ENCODE results near the gene KRTAP5-7.
"Not testable (repeated sequence)": the region's sequence is repeated elsewhere in the genome, so short reads cannot be mapped to it uniquely, and the experiment has no call there.

KRTAP5-7 gene

DNA sequence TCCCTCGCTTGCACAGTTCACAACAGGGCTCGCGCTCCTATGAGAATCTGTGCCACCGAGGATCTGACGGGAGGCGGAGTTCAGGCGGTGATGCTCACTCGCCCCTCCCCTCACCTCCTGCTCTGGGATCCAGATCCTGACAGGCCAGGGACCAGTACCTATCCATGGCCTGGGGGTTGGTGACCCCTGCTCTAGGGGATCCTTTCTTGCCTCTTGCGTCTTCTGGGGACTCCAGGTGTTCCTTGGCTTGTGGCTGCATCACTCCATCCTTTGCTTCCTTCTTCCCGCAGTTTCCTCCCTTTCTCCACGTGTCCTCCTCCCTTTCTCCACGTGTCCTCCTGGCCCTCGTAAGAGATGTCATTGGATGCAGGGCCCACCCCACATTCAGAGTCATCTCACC lies 30.6 kb upstream of the KRTAP5-7 start:
- no peak for DNase-seq

DNA sequence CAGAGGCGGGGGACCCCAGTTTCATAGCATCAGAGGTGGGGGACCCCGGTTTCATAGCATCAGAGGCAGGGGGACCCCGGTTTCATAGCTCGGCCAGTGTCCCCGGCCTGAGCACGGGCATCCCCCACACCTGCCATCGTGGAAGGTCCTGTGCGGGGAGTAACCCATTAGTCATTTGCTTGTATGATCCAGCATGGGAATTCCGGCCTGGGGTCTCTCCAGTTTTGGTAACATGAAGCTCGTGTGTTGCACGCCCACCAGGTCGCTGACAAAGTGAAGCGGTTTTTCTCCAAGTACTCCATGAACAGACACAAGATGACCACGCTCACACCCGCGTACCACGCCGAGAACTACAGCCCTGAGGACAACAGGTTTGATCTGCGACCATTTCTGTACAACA lies 29.0 kb upstream of the KRTAP5-7 start:
- no peak for DNase-seq

DNA sequence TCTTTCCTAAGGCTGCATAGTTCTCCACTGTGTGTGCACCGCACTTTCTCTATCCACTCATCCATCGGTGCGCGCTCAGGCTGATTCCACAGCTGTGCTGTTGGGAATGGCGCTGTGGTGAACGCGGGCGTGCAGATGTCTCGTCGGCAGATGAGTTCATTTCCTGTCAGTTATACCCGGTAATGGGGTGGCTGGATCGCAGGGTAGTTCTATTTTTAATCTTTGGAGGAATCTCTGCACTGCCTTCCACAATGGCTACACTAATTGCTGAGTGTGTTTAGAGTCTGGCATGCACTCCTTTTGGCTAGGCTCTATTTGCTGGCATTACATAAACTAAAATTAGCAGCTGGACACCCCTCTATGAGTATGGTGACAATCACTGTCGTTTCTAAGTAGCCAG lies 27.9 kb upstream of the KRTAP5-7 start:
- DNase-seq: no peak

DNA sequence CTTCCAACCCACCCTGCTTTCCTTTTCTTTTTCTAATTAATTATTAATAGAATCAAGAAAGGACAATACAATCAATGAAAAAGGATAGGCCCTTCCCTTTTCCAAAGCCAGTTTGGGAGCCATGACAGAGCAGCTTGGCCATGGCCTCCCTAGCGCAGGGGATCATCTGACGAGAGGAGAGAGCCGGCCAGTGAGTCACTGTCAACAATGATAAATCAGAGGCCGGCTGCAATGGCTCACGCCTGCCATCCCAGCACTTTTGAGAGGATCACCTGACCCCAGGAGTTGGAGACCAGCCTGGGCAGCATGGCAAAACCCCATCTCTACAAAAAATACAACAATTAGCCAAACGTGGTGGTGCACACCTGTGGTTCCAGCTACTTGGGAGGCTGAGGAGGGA lies 27.5 kb upstream of the KRTAP5-7 start:
- DNase-seq: no peak

DNA sequence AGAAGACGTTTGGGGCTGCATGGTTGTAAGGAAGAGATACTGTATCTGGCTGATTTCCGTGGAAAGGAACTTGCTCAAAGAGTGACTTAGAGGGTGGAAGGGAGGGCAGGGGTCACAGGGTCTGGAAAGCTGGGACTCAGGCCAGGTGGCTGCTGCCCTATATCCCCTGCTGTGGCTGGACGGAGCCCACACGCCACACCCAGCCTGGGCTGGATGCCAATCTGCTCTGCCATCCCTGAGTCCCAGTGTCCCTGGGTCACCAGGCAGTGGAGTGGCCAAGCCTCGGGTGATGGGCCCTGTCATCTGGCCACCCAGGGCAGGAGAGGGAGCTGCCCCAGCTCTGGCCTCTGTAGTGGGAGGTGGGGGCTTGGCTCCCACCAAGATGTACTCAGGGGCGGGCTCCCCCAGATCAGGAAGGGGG lies 26.5 kb upstream of the KRTAP5-7 start:
- DNase-seq: no peak

DNA sequence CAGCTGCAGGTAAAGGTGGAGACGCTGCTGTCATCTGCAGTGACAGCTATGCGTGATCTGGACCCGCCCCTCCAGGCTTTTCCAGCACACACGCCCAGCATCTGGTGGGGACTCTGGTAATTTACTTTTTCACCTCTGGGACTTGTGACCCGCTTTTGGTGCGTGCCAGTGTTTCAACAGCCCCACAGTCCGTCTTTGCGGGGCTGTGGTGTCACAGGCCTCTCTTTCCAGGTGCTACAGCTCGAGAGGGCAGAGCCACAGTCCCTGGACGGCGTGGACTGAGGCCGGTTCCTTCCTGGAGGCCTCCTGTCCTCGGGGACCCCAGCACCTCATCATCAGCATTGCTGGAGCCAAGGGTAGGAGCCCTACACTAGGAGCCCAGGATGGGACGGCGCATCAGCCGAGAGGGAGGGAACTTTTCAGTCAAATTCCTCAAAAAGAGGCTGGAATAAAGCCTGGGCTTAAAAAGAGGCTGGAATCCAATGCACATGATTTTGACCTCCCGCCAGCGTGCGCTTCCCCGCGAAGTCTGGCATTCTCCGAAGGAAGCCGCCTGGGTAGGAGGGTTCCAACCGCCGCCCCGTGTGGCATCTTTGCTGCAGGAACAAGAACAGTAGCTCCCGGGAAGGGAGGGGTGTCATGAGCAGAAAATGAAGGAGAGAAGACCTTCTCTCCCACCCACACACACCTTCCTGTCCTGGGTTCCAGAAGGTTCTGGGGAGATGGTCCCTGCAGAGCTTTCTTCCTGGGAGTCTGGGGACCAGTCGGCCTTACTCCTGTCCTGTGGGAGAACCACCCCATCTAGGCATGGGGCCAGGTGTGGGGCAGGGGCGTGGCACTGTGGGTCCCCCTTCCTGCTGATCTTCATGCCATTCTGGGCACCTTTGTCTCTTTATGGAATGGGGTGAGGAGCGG lies 25.7 kb upstream of the KRTAP5-7 start:
- no peak for DNase-seq

DNA sequence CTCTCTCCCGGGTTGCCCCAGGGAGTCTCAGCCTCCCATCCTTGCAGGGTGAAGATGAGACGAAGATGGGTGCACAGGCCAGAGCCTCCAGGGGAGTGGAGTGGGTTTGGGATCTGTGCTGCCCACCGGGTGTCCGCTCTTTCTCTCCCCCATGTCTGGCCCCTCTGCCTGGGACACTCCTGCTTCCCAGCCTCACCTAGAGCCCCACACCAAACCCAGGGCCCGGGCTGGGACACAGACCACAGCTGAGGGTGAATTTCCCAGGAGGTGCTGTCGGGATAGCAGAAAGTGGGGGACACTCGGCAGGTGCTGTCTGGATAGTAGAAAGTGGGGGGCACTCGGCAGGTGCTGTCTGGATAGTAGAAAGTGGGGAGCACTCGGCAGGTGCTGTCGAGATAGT lies 25.0 kb upstream of the KRTAP5-7 start:
- DNase-seq: no peak

DNA sequence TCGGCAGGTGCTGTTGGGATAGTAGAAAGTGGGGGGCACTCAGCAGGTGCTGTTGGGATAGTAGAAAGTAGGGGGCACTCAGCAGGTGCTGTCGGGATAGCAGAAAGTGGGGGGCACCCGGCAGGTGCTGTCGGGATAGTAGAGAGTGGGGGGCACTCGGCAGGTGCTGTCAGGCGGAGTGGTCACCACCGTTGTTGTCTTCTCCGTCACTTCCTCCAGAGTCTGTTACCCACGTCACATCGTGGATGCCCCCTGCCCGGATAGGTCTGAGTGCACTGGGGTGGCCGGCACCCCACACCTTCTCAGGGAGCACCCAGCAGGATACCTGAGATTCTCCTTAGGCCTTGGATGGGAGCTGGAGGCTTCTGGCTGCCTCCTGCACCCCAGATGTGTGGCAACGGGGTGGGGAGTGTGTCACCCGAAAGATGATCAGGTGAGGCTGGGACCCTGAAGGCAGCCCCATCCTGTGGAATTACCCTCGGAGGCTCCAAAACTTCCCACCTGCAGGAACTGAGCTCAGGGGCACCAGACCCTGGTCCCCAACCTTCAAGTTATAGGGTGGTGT lies 24.1 kb upstream of the KRTAP5-7 start:
- DNase-seq: no peak

DNA sequence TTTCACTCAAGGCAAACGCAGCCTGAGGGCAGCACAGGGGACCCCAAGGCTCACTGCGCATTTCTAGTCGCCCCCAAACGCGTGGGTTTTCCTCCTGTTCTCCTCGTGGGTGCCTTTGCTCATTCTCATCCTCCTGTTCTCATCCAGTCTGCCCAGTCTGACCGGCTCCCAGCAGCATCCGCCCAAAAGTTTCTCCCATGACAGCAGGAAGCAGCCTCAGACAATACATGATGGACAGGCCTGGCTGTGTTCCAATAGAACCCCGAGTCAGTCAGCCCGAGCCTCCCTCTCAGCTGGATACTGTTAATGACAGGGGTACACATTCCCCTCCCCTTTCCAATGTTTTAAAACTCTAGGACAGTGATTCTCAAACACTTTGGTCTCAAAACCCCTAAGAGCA lies 22.5 kb upstream of the KRTAP5-7 start:
- no peak for DNase-seq

DNA sequence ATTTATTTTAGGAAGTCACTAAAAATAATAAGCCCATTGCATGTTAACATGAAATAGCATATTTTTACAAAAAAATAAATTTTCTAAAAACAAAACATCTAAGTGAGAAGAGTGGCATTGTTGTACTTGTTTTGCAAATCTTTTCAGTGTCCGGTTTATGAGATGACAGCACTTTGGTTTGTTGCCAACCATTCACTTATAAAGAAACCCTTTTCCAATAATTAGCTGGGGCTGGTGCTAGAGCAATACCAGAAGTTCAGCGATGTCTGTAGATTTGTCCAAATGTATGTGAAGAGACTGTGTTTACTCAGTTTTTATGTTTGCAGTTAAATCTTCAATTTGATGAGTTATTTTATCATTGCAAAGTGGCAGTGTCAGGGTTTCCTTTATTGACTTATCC lies 22.1 kb upstream of the KRTAP5-7 start:
- DNase-seq: no peak

DNA sequence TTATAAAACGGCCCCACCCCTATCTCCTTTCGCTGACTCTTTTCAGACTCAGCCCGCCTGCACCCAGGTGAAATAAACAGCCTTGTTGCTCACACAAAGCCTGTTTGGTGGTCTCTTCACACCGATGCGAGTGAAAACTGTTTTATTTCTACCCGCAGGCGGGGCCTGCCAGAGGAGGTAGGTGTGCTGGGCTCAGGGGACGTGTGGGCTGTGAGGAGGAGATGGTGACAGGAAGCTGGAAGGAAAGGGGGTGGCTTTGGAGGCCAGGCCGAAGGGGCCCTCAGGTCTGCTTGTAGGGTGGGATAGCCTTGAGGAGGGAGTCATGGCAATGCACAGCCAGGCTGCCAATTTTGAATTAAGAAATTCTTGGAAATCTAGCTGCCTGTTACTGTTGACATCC lies 21.3 kb upstream of the KRTAP5-7 start:
- DNase-seq: no peak

DNA sequence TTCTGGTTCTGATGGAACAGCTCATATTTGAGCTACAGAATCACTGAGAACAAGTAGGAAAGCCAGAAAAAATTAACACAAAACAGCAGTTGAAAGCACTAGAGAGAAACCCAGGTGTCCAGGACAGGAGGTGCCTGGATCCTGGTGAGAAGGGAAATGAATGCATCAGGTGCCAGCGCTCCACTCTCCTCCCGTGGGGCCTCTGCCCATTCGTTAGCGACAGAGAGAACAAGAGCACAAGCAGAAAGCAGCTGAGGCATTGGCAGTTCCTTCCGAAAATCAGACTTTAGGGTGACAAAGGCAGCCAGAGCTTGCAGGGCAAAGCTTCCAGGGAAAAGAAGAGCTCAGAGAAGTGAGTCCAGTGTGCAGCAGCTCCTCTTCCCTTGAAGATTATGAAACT lies 20.0 kb upstream of the KRTAP5-7 start:
- no peak for DNase-seq

DNA sequence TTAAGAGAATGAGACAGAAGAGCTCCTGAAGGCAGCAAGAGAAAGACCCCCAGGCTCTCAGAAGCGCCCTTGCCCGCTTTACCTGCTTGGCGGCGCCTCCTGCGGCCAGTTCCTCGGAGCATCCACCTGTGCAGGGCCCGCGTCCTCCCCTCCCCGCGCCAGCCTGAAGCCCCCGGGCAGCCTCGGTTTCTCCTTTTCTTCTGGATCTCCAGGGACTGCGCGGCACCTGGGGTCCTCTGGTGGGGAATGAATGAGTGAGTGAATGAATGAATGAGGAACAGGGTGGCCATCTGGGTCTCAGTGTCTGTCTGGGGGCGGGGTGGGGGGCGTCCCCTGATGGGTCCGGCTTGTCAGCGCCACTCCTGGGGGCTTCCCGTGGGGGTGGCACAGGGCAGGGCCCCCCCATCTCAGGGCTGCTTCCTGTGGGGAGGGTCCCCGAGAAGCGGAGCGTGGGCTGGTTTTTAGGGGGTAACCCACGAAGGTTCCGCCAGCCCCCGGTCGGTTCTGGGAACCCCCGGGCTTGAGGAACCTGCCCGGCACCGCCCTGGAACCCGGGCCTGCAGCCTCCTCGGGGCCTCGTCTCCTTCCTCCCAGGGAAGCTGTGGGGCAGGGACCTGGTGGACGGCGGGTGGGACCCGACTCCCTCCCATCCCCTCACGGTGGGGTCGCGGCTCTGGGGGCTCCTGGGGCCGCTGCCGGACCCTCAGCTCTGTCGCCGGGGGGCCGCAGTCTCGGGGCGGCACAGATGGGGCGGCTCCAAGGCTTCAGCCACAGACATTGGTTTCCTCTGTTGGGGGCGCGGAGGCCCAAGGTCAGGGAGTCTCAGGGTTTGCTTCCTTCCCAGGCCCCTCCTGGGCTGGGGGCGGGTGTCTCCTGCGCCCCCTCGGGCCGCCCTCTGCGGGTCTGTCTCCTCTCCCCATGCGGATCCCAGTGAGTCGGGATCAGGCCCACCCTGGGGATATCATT lies 8.3 kb upstream of the KRTAP5-7 start:
- no peak for DNase-seq

DNA sequence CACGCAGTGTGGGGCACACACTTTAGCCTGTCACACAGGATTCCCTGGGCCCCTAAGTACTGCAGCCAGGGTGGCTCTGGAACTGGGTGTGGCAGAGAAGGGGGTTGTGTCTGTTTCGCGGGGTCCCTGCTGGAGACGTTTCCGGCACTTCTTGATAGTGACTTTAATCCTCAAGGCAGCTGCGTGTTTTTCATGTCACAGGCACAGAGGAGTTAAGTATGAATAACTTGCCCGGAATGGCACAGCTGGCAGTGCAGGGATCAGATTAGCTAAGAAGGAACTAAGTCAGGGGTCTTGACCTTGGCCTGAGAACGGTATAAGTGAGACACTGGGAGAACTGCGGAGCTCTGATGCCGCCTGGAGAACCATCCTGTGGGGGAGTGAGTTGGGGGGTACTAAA lies 7.5 kb upstream of the KRTAP5-7 start:
- DNase-seq: no peak

DNA sequence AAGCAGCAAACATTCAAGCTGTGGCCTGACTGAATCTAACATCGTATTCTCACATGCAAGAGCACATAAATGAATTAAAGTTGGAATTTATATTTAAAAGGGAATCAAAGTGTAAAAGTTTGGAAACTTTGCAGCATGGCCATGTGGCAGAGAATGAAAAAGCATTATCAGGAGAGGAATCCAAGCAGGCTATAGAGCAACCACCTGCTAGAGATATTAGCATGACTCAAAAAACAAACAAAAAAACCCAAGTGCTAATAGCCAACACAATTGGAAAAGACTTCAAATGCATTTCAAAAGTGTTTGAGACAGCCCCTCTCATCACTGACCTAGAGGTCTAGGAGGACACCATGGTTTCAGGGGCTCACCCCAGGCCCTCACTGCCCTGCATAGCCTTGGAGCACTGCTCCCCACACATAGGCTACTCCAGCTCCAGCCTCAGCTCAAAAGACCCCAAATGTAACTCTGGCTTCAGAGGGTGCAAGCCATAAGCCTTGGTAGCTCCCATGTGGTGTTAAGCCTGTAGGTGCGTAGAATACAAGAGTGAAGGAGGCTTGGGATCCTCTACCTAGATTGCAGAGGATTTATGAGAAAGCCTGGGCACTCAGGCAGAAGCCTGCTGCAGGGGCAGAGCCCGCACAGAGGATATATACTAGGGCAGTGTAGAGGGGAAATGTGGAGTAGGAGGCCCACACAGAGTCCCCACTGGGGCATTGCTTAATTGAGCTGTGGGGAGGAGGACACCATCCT lies 1.7 kb upstream of the KRTAP5-7 start:
- DNase-seq: no peak

DNA sequence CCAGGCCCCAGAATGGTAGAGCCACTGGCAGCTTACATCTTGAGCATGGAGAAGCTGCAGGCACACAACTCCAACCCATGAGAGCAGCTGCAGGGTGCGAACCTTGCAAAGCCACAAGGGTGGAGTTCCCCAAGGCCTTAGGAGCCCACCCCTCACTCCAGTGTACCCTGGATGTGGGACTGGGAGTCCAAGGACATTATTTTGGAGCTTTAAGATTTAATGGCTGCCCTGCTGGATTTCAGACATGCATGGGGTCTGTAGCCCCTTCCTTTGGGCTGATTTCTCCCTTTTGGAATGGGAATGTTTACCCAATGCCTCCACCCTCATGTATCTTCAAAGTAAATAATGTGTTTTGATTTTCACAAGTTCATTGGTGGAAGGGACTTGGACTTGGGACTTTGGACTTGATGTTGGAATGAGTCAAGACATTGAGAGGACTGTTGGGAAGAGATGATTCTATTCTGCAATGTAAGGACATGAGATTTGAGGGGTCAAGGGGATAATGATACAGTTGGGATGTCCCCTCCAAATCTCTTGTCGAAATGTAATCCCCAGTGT lies 1.1 kb upstream of the KRTAP5-7 start:
- no peak for DNase-seq

DNA sequence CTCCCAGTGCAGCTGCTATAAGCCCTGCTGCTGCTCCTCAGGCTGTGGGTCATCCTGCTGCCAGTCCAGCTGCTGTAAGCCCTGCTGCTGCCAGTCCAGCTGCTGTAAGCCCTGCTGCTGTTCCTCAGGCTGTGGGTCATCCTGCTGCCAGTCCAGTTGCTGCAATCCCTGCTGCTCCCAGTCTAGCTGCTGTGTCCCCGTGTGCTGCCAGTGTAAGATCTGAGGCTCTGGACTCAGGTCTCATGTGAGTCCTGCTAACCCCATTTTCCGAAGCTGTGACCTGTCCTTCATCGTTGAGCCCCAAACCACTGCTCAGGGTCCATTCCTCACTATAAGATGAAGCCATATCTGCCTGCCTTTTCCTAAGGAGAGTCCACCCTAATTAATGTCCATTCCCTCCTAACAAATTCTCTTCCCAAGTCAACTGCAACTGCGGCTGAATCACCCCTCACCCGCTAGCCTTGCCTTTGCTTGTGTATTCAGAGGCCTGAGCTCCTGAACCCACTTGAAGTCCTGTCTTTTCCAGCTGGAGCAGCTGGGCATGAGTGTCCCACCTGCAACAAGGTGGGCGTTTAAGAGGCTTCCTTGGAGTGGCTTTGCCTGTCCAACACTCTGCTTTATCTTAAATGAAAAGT lies 626 bp downstream of the KRTAP5-7 start:
- no peak for DNase-seq

DNA sequence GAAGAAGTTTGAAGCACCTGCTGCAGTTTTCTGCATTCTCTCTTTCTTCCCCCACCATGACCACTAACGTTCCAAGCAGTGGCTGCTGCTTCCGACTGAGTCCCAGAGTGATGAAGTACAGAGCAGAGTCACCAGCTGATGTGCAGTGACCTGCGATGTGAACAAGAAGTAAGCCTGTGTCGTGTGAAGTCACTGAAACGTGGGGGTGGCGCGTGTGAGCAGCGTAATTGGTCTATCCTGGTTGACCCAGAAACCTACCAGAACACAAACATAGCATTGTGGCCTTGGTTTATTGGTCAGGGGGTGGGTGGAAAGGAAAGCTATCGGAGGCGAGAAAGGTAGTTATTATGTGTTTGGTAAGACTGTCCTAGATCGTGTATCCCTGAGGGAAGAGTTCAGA lies 3.5 kb downstream of the KRTAP5-7 start:
- DNase-seq: no peak

DNA sequence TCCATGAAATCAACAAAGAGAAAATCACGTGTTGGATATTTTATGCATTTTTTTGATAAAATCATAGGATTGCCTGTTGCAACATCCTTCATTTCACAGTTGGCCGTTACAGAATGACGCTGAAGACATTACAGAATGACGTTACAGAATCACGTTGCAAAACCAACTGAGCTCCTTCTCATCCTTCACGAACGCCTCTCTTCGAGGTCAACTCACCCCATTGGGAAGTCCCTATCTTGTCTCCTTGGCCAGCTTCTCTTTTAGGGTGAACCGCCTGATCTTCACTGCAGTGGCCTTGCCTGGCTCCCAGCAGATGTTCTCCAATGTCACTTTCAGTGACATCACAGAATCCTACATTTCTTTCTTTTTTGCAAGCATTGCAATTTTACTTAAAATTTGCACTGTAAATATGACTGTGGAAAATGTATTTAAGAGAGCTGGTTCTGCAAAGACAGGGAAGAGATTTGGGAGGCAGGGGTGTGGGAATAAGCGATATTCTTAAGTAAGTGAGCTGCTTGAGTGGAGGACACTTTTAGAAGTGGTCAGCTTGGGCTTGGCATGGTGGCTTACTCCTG lies 5.1 kb downstream of the KRTAP5-7 start:
- DNase-seq: no peak

DNA sequence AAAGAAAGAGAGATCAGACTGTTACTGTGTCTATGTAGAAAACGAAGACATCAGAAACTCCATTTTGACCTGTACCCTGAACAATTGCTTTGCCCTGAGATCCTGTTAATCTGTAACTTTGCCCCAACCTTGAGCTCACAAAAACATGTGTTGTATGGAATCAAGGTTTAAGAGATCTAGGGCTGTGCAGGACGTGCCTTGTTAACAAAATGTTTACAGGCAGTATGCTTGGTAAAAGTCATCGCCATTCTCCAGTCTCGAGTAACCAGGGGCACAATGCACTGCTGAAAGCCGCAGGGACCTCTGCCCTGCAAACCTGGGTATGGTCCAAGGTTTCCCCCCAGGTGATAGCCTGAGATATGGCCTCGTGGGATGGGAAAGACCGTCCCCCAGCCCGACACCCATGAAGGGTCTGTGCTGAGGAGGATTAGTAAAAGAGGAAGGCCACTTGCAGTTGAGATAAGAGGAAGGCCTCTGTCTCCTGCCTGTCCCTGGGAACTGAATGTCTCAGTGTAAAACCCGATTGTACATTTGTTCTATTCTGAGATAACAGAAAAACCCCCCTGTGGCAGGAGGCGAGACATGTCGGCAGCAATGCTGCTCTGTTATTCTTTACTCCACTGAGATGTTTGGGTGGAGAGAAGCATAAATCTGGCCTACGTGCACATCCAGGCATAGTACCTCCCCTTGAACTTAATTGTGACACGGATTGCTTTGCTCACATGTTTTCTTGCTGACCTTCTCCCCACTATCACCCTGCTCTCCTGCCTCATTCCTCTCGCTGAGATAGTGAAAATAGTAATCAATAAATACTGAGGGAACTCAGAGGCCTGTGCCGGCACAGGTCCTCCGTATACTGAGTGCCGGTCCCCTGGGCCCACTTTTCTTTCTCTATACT lies 7.9 kb downstream of the KRTAP5-7 start:
- DNase-seq: not testable (repeated sequence)
